Activated CD4-positive, CD25-positive, alpha-beta regulatory T cell treated with anti-CD3 and anti-CD28 coated beads, Interleukin-2, amount 50 U/mL, for 16 hours (primary cell): ENCODE results near the gene ACKR4.
"Not testable (repeated sequence)": the region's sequence is repeated elsewhere in the genome, so short reads cannot be mapped to it uniquely, and the experiment has no call there.

ENCODE experiments used
- DNase-seq: peaks from one replicate; pipeline ENCODE4 v3.0.0-alpha.2; 2020; ENCODE audit warnings: low read depth, low spot score

The ACKR4 gene

GRCh38 chr3:132594498-132594897 lies 2.6 kb upstream of the ACKR4 start:
- no peak for DNase-seq

GRCh38 chr3:132595014-132595413 lies 2.1 kb upstream of the ACKR4 start:
- DNase-seq = no peak

- no peak for DNase-seq
Measured at GRCh38 chr3:132596326-132596725, 744 bp upstream of the ACKR4 start.

GRCh38 chr3:132597660-132598059 lies 590 bp downstream of the ACKR4 start:
- DNase-seq = no peak

- DNase-seq = no peak
Measured at GRCh38 chr3:132598181-132598580, 1.1 kb downstream of the ACKR4 start.

GRCh38 chr3:132600614-132601013 lies 3.5 kb downstream of the ACKR4 start:
- not testable (repeated sequence) for DNase-seq

- no peak for DNase-seq
Measured at GRCh38 chr3:132605374-132605792, 8.3 kb downstream of the ACKR4 start.

GRCh38 chr3:132606085-132606484 lies 9.0 kb downstream of the ACKR4 start:
- no peak for DNase-seq

GRCh38 chr3:132606620-132607019 lies 9.6 kb downstream of the ACKR4 start:
- not testable (repeated sequence) for DNase-seq

GRCh38 chr3:132615301-132615700 lies 18.2 kb downstream of the ACKR4 start:
- DNase-seq = not testable (repeated sequence)

GRCh38 chr3:132615881-132616280 lies 18.8 kb downstream of the ACKR4 start:
- DNase-seq = no peak

- DNase-seq = no peak
Measured at GRCh38 chr3:132616780-132617179, 19.7 kb downstream of the ACKR4 start.

- no peak for DNase-seq
Measured at GRCh38 chr3:132622148-132622547, 25.1 kb downstream of the ACKR4 start.

- no peak for DNase-seq
Measured at GRCh38 chr3:132622761-132623160, 25.7 kb downstream of the ACKR4 start.

GRCh38 chr3:132623646-132624045 lies 26.6 kb downstream of the ACKR4 start:
- no peak for DNase-seq

- DNase-seq = no peak
Measured at GRCh38 chr3:132624790-132625189, 27.7 kb downstream of the ACKR4 start.

- no peak for DNase-seq
Measured at GRCh38 chr3:132625613-132626012, 28.5 kb downstream of the ACKR4 start.

GRCh38 chr3:132626955-132627354 lies 29.9 kb downstream of the ACKR4 start:
- no peak for DNase-seq

GRCh38 chr3:132628157-132628556 lies 31.1 kb downstream of the ACKR4 start:
- DNase-seq = no peak

- DNase-seq = no peak
Measured at GRCh38 chr3:132629928-132630327, 32.9 kb downstream of the ACKR4 start.

GRCh38 chr3:132630612-132631011 lies 33.5 kb downstream of the ACKR4 start:
- no peak for DNase-seq

GRCh38 chr3:132635052-132635451 lies 38.0 kb downstream of the ACKR4 start:
- DNase-seq = no peak

- DNase-seq = no peak
Measured at GRCh38 chr3:132637590-132637989, 40.5 kb downstream of the ACKR4 start.

GRCh38 chr3:132638706-132639105 lies 41.6 kb downstream of the ACKR4 start:
- DNase-seq = no peak
